GM23248 (cell line): ENCODE measurements around the gene CASR. TPM values are rescaled to one million over a fixed set of nuclear protein-coding genes. Genes with fewer than 3 reads are reported as not detected.
A peak's percentile ranks its signal among the peaks of the same experiment; 100 is the strongest.

ENCODE experiments used
- DNase-seq: peaks from one replicate; pipeline ENCODE4 v3.0.0-alpha.2; 2015
- H2AFZ ChIP-seq: fragments of 200-600 bp; sonication (generic); 2 replicates; pipeline ENCODE4 v1.6.1; 2016; ENCODE audit warnings: antibody characterized with exemption
- H3F3A ChIP-seq: fragments of 200-600 bp; sonication (generic); 2 replicates; pipeline ENCODE4 v1.6.1; 2016; ENCODE audit warnings: mild to moderate bottlenecking, antibody characterized with exemption, mixed run types; ENCODE audit not compliant: insufficient read depth
- H3K27ac ChIP-seq: fragments of 200-600 bp; sonication (generic); 2 replicates; pipeline ENCODE4 v1.5.1; 2016; ENCODE audit warnings: mild to moderate bottlenecking
- H3K27me3 ChIP-seq: fragments of 200-600 bp; sonication (generic); replicated peaks from 2 replicates; pipeline ENCODE4 v1.6.1; 2016; ENCODE audit warnings: mild to moderate bottlenecking; ENCODE audit not compliant: insufficient read depth
- H3K36me3 ChIP-seq: fragments of 200-600 bp; sonication (generic); 2 replicates; pipeline ENCODE4 v1.6.1; 2016; ENCODE audit warnings: low read depth, mild to moderate bottlenecking
- H3K4me1 ChIP-seq: fragments of 200-600 bp; sonication (generic); 2 replicates; pipeline ENCODE4 v1.6.1; 2016; ENCODE audit warnings: mild to moderate bottlenecking; ENCODE audit not compliant: insufficient read depth
- H3K4me2 ChIP-seq: fragments of 200-600 bp; sonication (generic); one replicate; pipeline ENCODE4 v1.6.1; 2016; ENCODE audit warnings: mild to moderate bottlenecking; ENCODE audit not compliant: unreplicated experiment
- H3K4me3 ChIP-seq: fragments of 200-600 bp; sonication (generic); 2 replicates; pipeline ENCODE4 v1.5.1; 2016; ENCODE audit warnings: mild to moderate bottlenecking
- H3K79me2 ChIP-seq: fragments of 200-600 bp; sonication (generic); 2 replicates; pipeline ENCODE4 v1.6.1; 2016; ENCODE audit warnings: mild to moderate bottlenecking; ENCODE audit not compliant: insufficient read depth
- H3K9ac ChIP-seq: fragments of 200-600 bp; sonication (generic); 2 replicates; pipeline ENCODE4 v1.6.1; 2016; ENCODE audit warnings: mild to moderate bottlenecking
- H3K9me2 ChIP-seq: fragments of 200-600 bp; sonication (generic); 2 replicates; pipeline ENCODE4 v1.6.1; 2016; ENCODE audit warnings: mixed run types, mild to moderate bottlenecking, moderate library complexity; ENCODE audit not compliant: insufficient read depth
- H3K9me3 ChIP-seq: fragments of 200-600 bp; sonication (generic); one replicate; pipeline ENCODE4 v1.6.1; 2017; ENCODE audit warnings: low read depth
- H4K20me1 ChIP-seq: fragments of 200-600 bp; sonication (generic); 2 replicates; pipeline ENCODE4 v1.6.0; 2016; ENCODE audit not compliant: insufficient read depth
- EZH2 ChIP-seq: fragments of 200-600 bp; sonication (generic); IDR thresholded peaks from 2 replicates; pipeline ENCODE4 v1.6.1; 2018; ENCODE audit warnings: antibody characterized with exemption, mild to moderate bottlenecking; ENCODE audit not compliant: insufficient read depth, poor library complexity, severe bottlenecking
- EZH2phosphoT487 ChIP-seq: fragments of 200-600 bp; sonication (generic); IDR thresholded peaks from 2 replicates; pipeline ENCODE4 v1.6.1; 2018; ENCODE audit warnings: antibody characterized with exemption, moderate library complexity, mild to moderate bottlenecking, low read depth; ENCODE audit not compliant: insufficient read depth
- WGBS, 2 experiments: methylation state at CpG; one replicate each; pipeline ENCODE4 v1.1.6; 2015 to 2017; ENCODE audit warnings: low lambda C conversion rate in 2 of 2, low coverage in 1 of 2; ENCODE audit errors: missing lambda C conversion rate in 2 of 2; 5-methylcytosine and 5-hydroxymethylcytosine counted together
- in situ Hi-C: fragments of 300-500 bp; cut with MboI; formaldehyde crosslinking; loops from 2 replicates; pipeline ENCODE4 v1.15.0; 2020
- polyA plus RNA-seq: library from polyadenylated mRNA; unstranded; fragments of >200 nt; fragmentation: Nextera tagmentation; extraction: Ambion mirVana; gene quantifications from 2 replicates; pipeline ENCODE4 v1.2.1, GENCODE V29; 2016
- total RNA-seq: library from RNA; depleted of rRNA; stranded (reverse); fragments of >200 nt; shearing (Covaris generic); gene quantifications from 2 replicates; pipeline ENCODE4 v1.2.3, GENCODE V29; 2014

Gene CASR
- total and polyA plus RNA-seq, 2 experiments from 2014 or later, result not detected

DNA sequence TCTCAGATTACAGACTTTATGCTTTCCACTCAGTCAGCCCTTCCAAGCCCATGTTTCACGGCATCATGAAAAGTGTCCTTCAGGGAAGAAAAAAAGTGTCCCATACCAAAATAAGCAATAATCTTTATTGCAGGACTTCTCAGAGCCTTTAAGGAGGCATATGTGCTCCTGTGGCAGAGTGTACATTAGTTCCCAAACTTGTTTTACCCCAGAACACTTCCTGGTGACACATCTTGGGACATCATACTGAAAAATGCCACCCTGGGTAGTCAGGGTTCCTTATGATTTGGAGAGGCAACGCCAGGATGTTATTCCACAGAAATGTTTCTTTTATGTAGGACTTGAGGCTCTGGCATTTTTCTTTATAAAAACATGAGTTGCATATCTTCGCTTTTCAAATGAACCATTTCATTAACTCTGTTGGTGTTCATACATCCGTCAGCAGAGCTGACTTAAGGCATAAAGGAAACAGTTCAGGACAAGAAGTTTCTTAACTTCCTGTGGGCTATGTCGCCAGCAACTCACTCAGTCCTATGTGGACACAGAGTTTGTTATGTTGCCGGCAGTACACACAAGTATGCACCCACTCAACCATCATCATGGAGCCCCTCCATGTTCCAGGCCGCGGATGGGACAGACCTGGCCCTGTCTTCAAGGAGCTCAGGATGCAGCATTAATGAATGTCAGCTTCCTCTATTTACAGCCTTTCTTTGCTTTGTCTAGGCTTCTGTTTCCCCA is 63.8 kb downstream of the CASR start:
- Histone ChIP-seq H3K36me3 (no peaks in the 10 kb centered on the region), H3K9me3 (no peaks in the 10 kb centered on the region), H3K79me2 (no peaks in the 10 kb centered on the region), H3F3A (0 out of 2 replicates have a peak, but pooled peaks cover 4% of the 10 kb centered on the region), H3K27me3 (peaks cover 13% of the 10 kb centered on the region), H3K4me3 (no peak overlapping the region), H3K9me2 (no peaks in the 10 kb centered on the region), H3K4me1 (peaks cover 7% of the 10 kb centered on the region; the same call in 1 of the 2 replicates), H4K20me1 (no peaks in the 10 kb centered on the region), H3K4me2 (no peak overlapping the region), H2AFZ (no peak overlapping the region), H3K27ac (no peak overlapping the region), H3K9ac (no peak overlapping the region)
- in situ Hi-C loops, result no loop called here
- DNase-seq, result no peak
- TF ChIP-seq EZH2phosphoT487 (no peak), EZH2 (no peak)
- WGBS, 2 experiments, result 69 to 73% methylated on average over 8 of the region's 8 CpGs

DNA sequence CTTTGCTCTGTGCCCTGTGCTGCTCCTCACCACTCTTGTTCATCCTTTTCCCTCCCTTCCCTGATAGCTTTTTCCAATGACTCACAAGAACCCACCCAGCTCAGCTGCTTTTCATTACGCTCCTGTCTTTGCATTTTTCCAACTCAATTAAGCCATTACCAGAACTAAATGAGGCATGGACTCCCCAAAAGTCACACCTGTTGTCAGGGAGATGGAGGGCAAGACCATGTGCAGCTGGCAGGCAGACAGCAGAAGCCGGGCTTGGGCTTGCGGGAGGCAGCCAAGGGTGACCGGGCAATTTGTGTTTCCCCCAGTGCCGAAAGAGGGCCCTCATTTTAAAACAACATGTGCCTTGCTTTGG is 64.3 kb downstream of the CASR start:
- WGBS, 2 experiments, result 70 to 75% methylated on average over 5 of the region's 5 CpGs

DNA sequence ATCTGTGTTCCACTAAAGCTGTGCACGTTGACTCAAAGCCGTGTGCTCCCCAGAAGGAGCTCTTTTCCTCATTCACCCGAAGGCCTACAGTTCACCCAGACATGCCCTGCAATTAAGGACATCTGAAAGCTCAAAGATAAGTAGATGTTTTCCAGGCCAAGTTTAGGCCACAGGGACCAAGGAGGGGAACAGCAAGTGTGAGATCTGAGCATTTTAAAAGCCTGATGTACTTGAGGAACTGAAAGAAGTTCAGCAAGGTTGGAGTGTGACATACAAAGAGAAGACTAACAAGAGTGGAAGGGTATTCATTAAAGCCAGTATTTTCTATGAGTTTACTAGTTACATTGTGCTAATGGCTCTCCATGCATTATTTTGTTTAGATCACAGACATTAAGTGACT is 68.0 kb downstream of the CASR start:
- in situ Hi-C loops, result loop anchor here (25.0 kb wide), 1 partner anchor 689 kb away; the partner anchor contains the start of gene ARGFX
- Histone ChIP-seq H3K4me2 (no peak overlapping the region), H3K9me3 (no peaks in the 10 kb centered on the region), H4K20me1 (no peaks in the 10 kb centered on the region), H3K27ac (no peak overlapping the region), H3K79me2 (no peaks in the 10 kb centered on the region), H3K4me3 (no peak overlapping the region), H3K36me3 (no peaks in the 10 kb centered on the region), H3K9me2 (no peaks in the 10 kb centered on the region), H2AFZ (no peak overlapping the region), H3K27me3 (peaks cover 12% of the 10 kb centered on the region), H3F3A (no peaks in the 10 kb centered on the region), H3K4me1 (no peaks in the 10 kb centered on the region), H3K9ac (no peak overlapping the region)
- no peak for TF ChIP-seq EZH2
- no peak for TF ChIP-seq EZH2phosphoT487
- DNase-seq, result no peak
- WGBS, 2 experiments, result 4 to 6% methylated on average over 3 of the region's 3 CpGs

More for the DNA sequence above, 64.3 kb downstream of the CASR start:
- H3K79me2 ChIP-seq, result no peaks in the 10 kb centered on the region
- H3K4me3 ChIP-seq, result no peak overlapping the region
- TF ChIP-seq EZH2, result no peak
- TF ChIP-seq EZH2phosphoT487, result no peak
- no peak overlapping the region for H2AFZ ChIP-seq
- H3K36me3 ChIP-seq, result no peaks in the 10 kb centered on the region
- in situ Hi-C loops, result no loop called here
- no peaks in the 10 kb centered on the region for H3K9me2 ChIP-seq
- H3K4me2 ChIP-seq, result no peak overlapping the region
- no peaks in the 10 kb centered on the region for H4K20me1 ChIP-seq
- peaks cover 12% of the 10 kb centered on the region for H3K27me3 ChIP-seq
- 0 out of 2 replicates have a peak, but pooled peaks cover 4% of the 10 kb centered on the region for H3F3A ChIP-seq
- peak; percentile 11 for DNase-seq
- peaks cover 7% of the 10 kb centered on the region; the same call in 1 of the 2 replicates for H3K4me1 ChIP-seq
- no peak overlapping the region for H3K9ac ChIP-seq
- H3K27ac ChIP-seq, result no peak overlapping the region
- H3K9me3 ChIP-seq, result no peaks in the 10 kb centered on the region

DNA sequence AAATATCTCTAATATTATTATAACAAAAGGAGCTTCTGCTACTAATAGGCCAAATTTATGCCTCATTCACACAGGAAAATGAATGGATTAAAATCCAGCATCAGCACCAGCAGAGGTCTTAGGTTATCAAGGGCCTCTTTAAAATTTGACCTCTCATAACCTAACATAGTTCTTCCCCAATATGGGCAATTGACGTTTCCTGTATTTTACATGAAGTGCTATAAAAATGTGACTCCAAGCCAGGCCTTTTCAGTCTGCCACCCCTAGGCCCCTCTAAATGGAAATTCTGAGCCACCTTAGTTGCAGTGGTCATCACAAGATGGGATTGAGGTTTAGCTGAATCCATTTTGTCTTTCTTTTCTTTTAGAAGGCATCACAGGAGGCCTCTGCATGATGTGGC is 70.1 kb downstream of the CASR start:
- Histone ChIP-seq H3K36me3 (no peaks in the 10 kb centered on the region), H3K9ac (no peak overlapping the region), H3K4me2 (no peak overlapping the region), H3K79me2 (no peaks in the 10 kb centered on the region), H3K9me3 (no peaks in the 10 kb centered on the region), H3K4me3 (no peak overlapping the region), H3K27ac (no peak overlapping the region), H3K4me1 (no peaks in the 10 kb centered on the region), H3K27me3 (peaks cover 12% of the 10 kb centered on the region), H3K9me2 (no peaks in the 10 kb centered on the region), H4K20me1 (no peaks in the 10 kb centered on the region), H3F3A (no peaks in the 10 kb centered on the region), H2AFZ (no peak overlapping the region)
- TF ChIP-seq EZH2phosphoT487, result no peak
- no peak for TF ChIP-seq EZH2
- in situ Hi-C loops, result loop anchor here (25.0 kb wide), 1 partner anchor 691 kb away; the partner anchor contains the start of gene ARGFX
- WGBS, 2 experiments, result 68% methylated on average over 1 of the region's 1 CpG
- no peak for DNase-seq
